PC-9 (cell line): Measurements from ENCODE around the gene SLC1A2. TPM values are rescaled to one million over a fixed set of nuclear protein-coding genes. Genes with fewer than 3 reads are reported as not detected.

Source experiments
- BruUV-seq: library from RNA; stranded (reverse); fragments of 400-500 nt; replicated peaks from 2 replicates; lab custom pipeline; 2021; lab: Mats Ljungman, UMichigan
- CTCF ChIA-PET: fragments of 300-600 bp; sonication (Branson Sonifier 250); formaldehyde crosslinking; loops from one replicate; lab custom pipeline; 2022; ENCODE audit warnings: antibody characterized with exemption; lab: Charles Lee
- POLR2A ChIA-PET: fragments of 300-600 bp; sonication (Branson Sonifier 250); formaldehyde crosslinking; loops from one replicate; lab custom pipeline; 2022; ENCODE audit warnings: antibody characterized with exemption; ENCODE audit not compliant: unreplicated experiment; lab: Charles Lee
- DNase-seq, 2 experiments: peaks; one replicate each; pipeline versions ENCODE4 v3.0.0 to v3.0.0-alpha.2; 2015 to 2022; ENCODE audit warnings: mixed read lengths in 1 of 2
- H2AFZ ChIP-seq: fragments of 200-600 bp; sonication (generic); 2 replicates; pipeline ENCODE4 v1.8.1; 2017; ENCODE audit warnings: antibody characterized with exemption
- H3F3A ChIP-seq: fragments of 200-600 bp; sonication (generic); 2 replicates; pipeline ENCODE4 v1.8.1; 2017; ENCODE audit warnings: antibody characterized with exemption, mild to moderate bottlenecking, low read depth; ENCODE audit not compliant: insufficient read depth
- H3K27ac ChIP-seq: fragments of 200-600 bp; sonication (generic); 2 replicates; pipeline ENCODE4 v1.6.1; 2016; ENCODE audit warnings: mixed run types
- H3K27me3 ChIP-seq: fragments of 200-600 bp; sonication (generic); 2 replicates; pipeline ENCODE4 v1.6.1; 2016; ENCODE audit warnings: low read depth, mixed run types; ENCODE audit not compliant: insufficient read depth
- H3K36me3 ChIP-seq: fragments of 200-600 bp; sonication (generic); 2 replicates; pipeline ENCODE4 v1.6.1; 2016; ENCODE audit warnings: low read depth, mixed run types
- H3K4me1 ChIP-seq: fragments of 200-600 bp; sonication (generic); replicated peaks from 2 replicates; pipeline ENCODE4 v1.6.1; 2016; ENCODE audit warnings: mixed run types; ENCODE audit not compliant: insufficient read depth
- H3K4me2 ChIP-seq: fragments of 200-600 bp; sonication (generic); 2 replicates; pipeline ENCODE4 v1.6.1; 2017; ENCODE audit warnings: mixed run types
- H3K4me3 ChIP-seq: fragments of 200-600 bp; sonication (generic); 2 replicates; pipeline ENCODE4 v1.6.1; 2016; ENCODE audit warnings: mixed run types
- H3K79me2 ChIP-seq: fragments of 200-600 bp; sonication (generic); 2 replicates; pipeline ENCODE4 v1.6.1; 2017; ENCODE audit warnings: low read depth, mixed run types
- H3K9me2 ChIP-seq: fragments of 200-600 bp; sonication (generic); 2 replicates; pipeline ENCODE4 v1.8.1; 2017; ENCODE audit warnings: mild to moderate bottlenecking; ENCODE audit not compliant: insufficient read depth
- H3K9me3 ChIP-seq: fragments of 200-600 bp; sonication (generic); 2 replicates; pipeline ENCODE4 v1.8.1; 2016; ENCODE audit warnings: low read depth; ENCODE audit not compliant: insufficient read depth
- H4K20me1 ChIP-seq: fragments of 200-600 bp; sonication (generic); 2 replicates; pipeline ENCODE4 v1.8.1; 2017; ENCODE audit not compliant: insufficient read depth
- CTCF ChIP-seq: fragments of 200-600 bp; sonication (generic); conservative IDR thresholded peaks from 2 replicates; pipeline ENCODE4 v1.6.1; 2017; ENCODE audit warnings: mixed run types, antibody characterized with exemption, mild to moderate bottlenecking, moderate library complexity
- EZH2 ChIP-seq: fragments of 200-600 bp; sonication (generic); IDR thresholded peaks from 2 replicates; pipeline ENCODE4 v1.8.0; 2017; ENCODE audit warnings: antibody characterized with exemption, low read depth
- intact Hi-C: fragments of 100-400 bp; cut with micrococcal nuclease; formaldehyde crosslinking; loops from one replicate; pipeline ENCODE4 v1.10.0; 2022; ENCODE audit not compliant: unreplicated experiment
- total RNA-seq: library from RNA; stranded (reverse); gene quantifications from 2 replicates; pipeline ENCODE4 v1.2.3, GENCODE V29; 2021

SLC1A2 gene
- total RNA-seq, 1 experiment from 2014 or later: 0.09 TPM

GRCh38 chr11:35298369-35298768, 121.0 kb downstream of the SLC1A2 start:
- Histone ChIP-seq H2AFZ (no peak overlapping the region), H3K79me2 (no peaks in the 10 kb centered on the region), H3K4me2 (no peak overlapping the region), H3K27me3 (no peaks in the 10 kb centered on the region), H3K9me2 (no peaks in the 10 kb centered on the region), H3K36me3 (no peaks in the 10 kb centered on the region), H3F3A (peaks cover 25% of the 10 kb centered on the region), H4K20me1 (no peaks in the 10 kb centered on the region), H3K27ac (no peak overlapping the region), H3K9me3 (no peaks in the 10 kb centered on the region), H3K4me1 (peaks cover 28% of the 10 kb centered on the region), H3K4me3 (no peak overlapping the region)
- ChIA-PET POLR2A (no interaction called here), CTCF (no interaction called here)
- TF ChIP-seq CTCF (no peak), EZH2 (no peak)
- no TSS peak for BruUV-seq
- no peak for DNase-seq
- intact Hi-C loops: loop anchor here (10.0 kb wide), 1 partner anchor 214 kb away; no protein-coding TSS in a partner anchor

- no peaks in the 10 kb centered on the region for H3K79me2 ChIP-seq
- peak overlapping the region; percentile 42 for H3K4me2 ChIP-seq
- intact Hi-C loops: loop anchor here (2.0 to 10.0 kb wide), 2 partner anchors 95 to 211 kb away; no protein-coding TSS in a partner anchor
- H3K9me3 ChIP-seq: no peaks in the 10 kb centered on the region
- no peaks in the 10 kb centered on the region for H3K27me3 ChIP-seq
- H3K9me2 ChIP-seq: no peaks in the 10 kb centered on the region
- H3K36me3 ChIP-seq: no peaks in the 10 kb centered on the region
- peaks cover 18% of the 10 kb centered on the region for H3F3A ChIP-seq
- no peaks in the 10 kb centered on the region for H4K20me1 ChIP-seq
- ChIA-PET POLR2A (interaction anchor here (0.6 kb wide), 2 partner anchors 41 to 334 kb away, joined by 3 read pairs; no protein-coding TSS in a partner anchor), CTCF (interaction anchor here (0.5 to 0.6 kb wide), 2 partner anchors 11 to 284 kb away, joined by 4 to 5 read pairs; no protein-coding TSS in a partner anchor)
- DNase-seq: peak; percentile 65 to 95
- TF ChIP-seq EZH2 (no peak), CTCF (no peak)
- peak overlapping the region; percentile 60 for H3K27ac ChIP-seq
- peaks cover 22% of the 10 kb centered on the region for H3K4me1 ChIP-seq
- H2AFZ ChIP-seq: peak overlapping the region; percentile 6; the same call in 1 of the 2 replicates
- H3K4me3 ChIP-seq: no peak overlapping the region
- BruUV-seq: no TSS peak
Observed at GRCh38 chr11:35295751-35296150, 123.6 kb downstream of the SLC1A2 start.

GRCh38 chr11:35293699-35294098, 125.7 kb downstream of the SLC1A2 start:
- Histone ChIP-seq H3K27me3 (no peaks in the 10 kb centered on the region), H3F3A (peaks cover 18% of the 10 kb centered on the region), H3K36me3 (no peaks in the 10 kb centered on the region), H3K4me2 (no peak overlapping the region), H3K79me2 (no peaks in the 10 kb centered on the region), H3K4me3 (no peak overlapping the region), H3K9me2 (no peaks in the 10 kb centered on the region), H3K4me1 (peaks cover 23% of the 10 kb centered on the region), H3K27ac (no peak overlapping the region), H3K9me3 (no peaks in the 10 kb centered on the region), H4K20me1 (no peaks in the 10 kb centered on the region), H2AFZ (no peak overlapping the region)
- no TSS peak for BruUV-seq
- intact Hi-C loops: loop anchor here (2.0 to 10.0 kb wide), 3 partner anchors 44 to 209 kb away; no protein-coding TSS in a partner anchor
- DNase-seq: no peak
- ChIA-PET CTCF (no interaction called here), POLR2A (no interaction called here)
- TF ChIP-seq EZH2: no peak
